ENCODE measurements around the gene TXK. TPM values are rescaled to one million over a fixed set of nuclear protein-coding genes. Genes with fewer than 3 reads are reported as not detected.

TXK gene
- total and polyA plus RNA-seq, 2 of the 13 experiments (the other 11 are each of a cell fraction or from before 2014, with no cell fraction given), result not detected

DNA sequence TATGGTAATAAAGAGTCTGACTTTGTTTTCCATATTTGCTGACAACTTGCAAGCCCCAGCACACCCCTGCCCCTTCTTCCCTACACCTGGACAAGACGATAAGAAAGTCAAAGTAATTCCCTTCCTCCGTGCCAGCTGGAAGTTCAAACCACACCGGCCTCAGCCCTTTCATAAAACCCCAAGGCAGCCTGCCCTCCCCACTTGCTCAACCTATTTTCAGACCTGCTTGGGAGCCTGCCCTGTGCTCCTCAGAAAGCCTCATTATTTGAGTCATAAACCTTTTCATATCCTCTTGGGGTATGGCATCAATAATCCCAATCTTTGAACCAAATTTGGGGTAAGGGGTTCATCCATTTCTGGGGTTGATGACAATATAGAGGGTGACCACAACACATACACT is 88.0 kb downstream of the TXK start:
- in situ Hi-C loops (cut with HindIII; ENCODE audit: extremely low pct_ligation_motif_present, low pct_unique_long_range_greater_than_20kb), result no loop called here
- intact Hi-C loops (cut with micrococcal nuclease; ENCODE audit: unreplicated experiment), result no loop called here
- TF ChIP-seq ATF1 (CRISPR knock-in tag; IDR thresholded peaks at IDR 0.05) (no peak), NFKBIZ (CRISPR knock-in tag; IDR thresholded peaks at IDR 0.05) (no peak), KDM5A (IDR thresholded peaks at IDR 0.05; ENCODE audit: borderline replicate concordance, low read length) (no peak), ZNF83 (CRISPR knock-in tag; IDR thresholded peaks at IDR 0.05; ENCODE audit: borderline replicate concordance) (no peak), MEIS2 (CRISPR knock-in tag; IDR thresholded peaks at IDR 0.05) (no peak), KAT8 (CRISPR knock-in tag; IDR thresholded peaks at IDR 0.05) (no peak), ZNF75D (CRISPR knock-in tag; IDR thresholded peaks at IDR 0.05; ENCODE audit: borderline replicate concordance) (no peak), ZNF660 (CRISPR knock-in tag; IDR thresholded peaks at IDR 0.05; ENCODE audit: borderline replicate concordance, low read depth) (no peak)
- TF ChIP-seq, protein P1, sequence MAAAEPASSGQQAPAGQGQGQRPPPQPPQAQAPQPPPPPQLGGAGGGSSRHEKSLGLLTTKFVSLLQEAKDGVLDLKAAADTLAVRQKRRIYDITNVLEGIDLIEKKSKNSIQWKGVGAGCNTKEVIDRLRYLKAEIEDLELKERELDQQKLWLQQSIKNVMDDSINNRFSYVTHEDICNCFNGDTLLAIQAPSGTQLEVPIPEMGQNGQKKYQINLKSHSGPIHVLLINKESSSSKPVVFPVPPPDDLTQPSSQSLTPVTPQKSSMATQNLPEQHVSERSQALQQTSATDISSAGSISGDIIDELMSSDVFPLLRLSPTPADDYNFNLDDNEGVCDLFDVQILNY (CRISPR knock-in tag; conservative IDR thresholded peaks at IDR 0.05), result no peak
- TF ChIP-seq, protein P2, sequence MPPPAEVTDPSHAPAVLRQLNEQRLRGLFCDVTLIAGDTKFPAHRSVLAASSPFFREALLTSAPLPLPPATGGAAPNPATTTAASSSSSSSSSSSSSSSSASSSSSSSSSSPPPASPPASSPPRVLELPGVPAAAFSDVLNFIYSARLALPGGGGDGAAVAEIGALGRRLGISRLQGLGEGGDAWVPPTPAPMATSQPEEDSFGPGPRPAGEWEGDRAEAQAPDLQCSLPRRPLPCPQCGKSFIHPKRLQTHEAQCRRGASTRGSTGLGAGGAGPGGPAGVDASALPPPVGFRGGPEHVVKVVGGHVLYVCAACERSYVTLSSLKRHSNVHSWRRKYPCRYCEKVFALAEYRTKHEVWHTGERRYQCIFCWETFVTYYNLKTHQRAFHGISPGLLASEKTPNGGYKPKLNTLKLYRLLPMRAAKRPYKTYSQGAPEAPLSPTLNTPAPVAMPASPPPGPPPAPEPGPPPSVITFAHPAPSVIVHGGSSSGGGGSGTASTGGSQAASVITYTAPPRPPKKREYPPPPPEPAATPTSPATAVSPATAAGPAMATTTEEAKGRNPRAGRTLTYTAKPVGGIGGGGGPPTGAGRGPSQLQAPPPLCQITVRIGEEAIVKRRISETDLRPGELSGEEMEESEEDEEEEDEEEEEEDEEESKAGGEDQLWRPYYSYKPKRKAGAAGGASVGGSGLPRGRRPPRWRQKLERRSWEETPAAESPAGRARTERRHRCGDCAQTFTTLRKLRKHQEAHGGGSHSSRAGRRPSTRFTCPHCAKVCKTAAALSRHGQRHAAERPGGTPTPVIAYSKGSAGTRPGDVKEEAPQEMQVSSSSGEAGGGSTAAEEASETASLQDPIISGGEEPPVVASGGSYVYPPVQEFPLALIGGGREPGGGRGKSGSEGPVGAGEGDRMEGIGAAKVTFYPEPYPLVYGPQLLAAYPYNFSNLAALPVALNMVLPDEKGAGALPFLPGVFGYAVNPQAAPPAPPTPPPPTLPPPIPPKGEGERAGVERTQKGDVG (CRISPR knock-in tag; IDR thresholded peaks at IDR 0.05; ENCODE audit: borderline replicate concordance), result no peak
- FAIRE-seq (no peak), DNase-seq (ENCODE audit: low spot score) (no peak), ATAC-seq (no peak)
- no peaks in the 10 kb centered on the region for H3K9me3 ChIP-seq (ENCODE audit: low read length)
- H3K4me2 ChIP-seq (ENCODE audit: low read depth, low read length), result no peak overlapping the region
- H2AFZ ChIP-seq (ENCODE audit: low read length), result no peak overlapping the region
- no peak overlapping the region for H3K9ac ChIP-seq (ENCODE audit: insufficient read depth, low read depth, low read length)
- WGBS (ENCODE audit: low lambda C conversion rate), result 65% methylated on average over 3 of the region's 3 CpGs
- no peaks in the 10 kb centered on the region for H3K36me3 ChIP-seq (replicated peaks in 1 of 2; ENCODE audit: control insufficient read depth in 1 of 2, insufficient read depth in 2 of 2, low read length in 2 of 2)
- H3K79me2 ChIP-seq (ENCODE audit: insufficient read depth, low read length), result no peaks in the 10 kb centered on the region
- H3K4me1 ChIP-seq (ENCODE audit: insufficient read depth, low read length), result peaks cover 42% of the 10 kb centered on the region
- H3K27ac ChIP-seq (ENCODE audit: extremely low read length, insufficient read depth, low read length), result no peak overlapping the region
- no TSS peak for BruUV-seq (replicated peaks)
- H3K4me3 ChIP-seq (replicated peaks in 1 of 3; ENCODE audit: insufficient read depth in 1 of 3, low read depth in 2 of 3, low read length in 3 of 3), result no peak overlapping the region
- CTCF ChIA-PET (ENCODE audit: low intra/inter-chr PET ratio, low total read pairs), result no interaction called here
- POLR2A ChIA-PET, result no interaction called here
- no peaks in the 10 kb centered on the region for H4K20me1 ChIP-seq (ENCODE audit: insufficient read depth, low read length)
- peaks cover 0 to 1% of the 10 kb centered on the region in 2 experiments; a peak in 3 of 5 replicates for H3K27me3 ChIP-seq (ENCODE audit: control insufficient read depth in 1 of 2, insufficient read depth in 2 of 2, low read length in 2 of 2)

Measured in HepG2 (cell line).